PC-9 (cell line): Measurements from ENCODE around the gene PITPNB.

Experiments
- EZH2 ChIP-seq: fragments of 200-600 bp; sonication (generic); IDR thresholded peaks from 2 replicates; pipeline ENCODE4 v1.8.0; 2017; ENCODE audit warnings: antibody characterized with exemption, low read depth
- TF ChIP-seq, protein P1 (sequence below): fragments of 200-600 bp; sonication (generic); conservative IDR thresholded peaks from 2 replicates; pipeline ENCODE4 v1.6.1; 2017; ENCODE audit warnings: mixed run types, antibody characterized with exemption, mild to moderate bottlenecking, moderate library complexity

- TF ChIP-seq, protein P1, sequence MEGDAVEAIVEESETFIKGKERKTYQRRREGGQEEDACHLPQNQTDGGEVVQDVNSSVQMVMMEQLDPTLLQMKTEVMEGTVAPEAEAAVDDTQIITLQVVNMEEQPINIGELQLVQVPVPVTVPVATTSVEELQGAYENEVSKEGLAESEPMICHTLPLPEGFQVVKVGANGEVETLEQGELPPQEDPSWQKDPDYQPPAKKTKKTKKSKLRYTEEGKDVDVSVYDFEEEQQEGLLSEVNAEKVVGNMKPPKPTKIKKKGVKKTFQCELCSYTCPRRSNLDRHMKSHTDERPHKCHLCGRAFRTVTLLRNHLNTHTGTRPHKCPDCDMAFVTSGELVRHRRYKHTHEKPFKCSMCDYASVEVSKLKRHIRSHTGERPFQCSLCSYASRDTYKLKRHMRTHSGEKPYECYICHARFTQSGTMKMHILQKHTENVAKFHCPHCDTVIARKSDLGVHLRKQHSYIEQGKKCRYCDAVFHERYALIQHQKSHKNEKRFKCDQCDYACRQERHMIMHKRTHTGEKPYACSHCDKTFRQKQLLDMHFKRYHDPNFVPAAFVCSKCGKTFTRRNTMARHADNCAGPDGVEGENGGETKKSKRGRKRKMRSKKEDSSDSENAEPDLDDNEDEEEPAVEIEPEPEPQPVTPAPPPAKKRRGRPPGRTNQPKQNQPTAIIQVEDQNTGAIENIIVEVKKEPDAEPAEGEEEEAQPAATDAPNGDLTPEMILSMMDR: no peak
- no peak for TF ChIP-seq EZH2
Observed at GRCh38 chr22:27843441-27843840, 75.6 kb downstream of the PITPNB start.
